C4-2B (cell line): Measurements from ENCODE around the gene TMEM239.

Source experiments
- CTCF ChIP-seq: fragments of 450-650 bp; conservative IDR thresholded peaks from 2 replicates; pipeline ENCODE4 v1.5.1; 2017; ENCODE audit warnings: mild to moderate bottlenecking
- ZFX ChIP-seq: fragments of 450-650 bp; IDR thresholded peaks from 2 replicates; pipeline ENCODE4 v1.6.1; 2017

- no peak for TF ChIP-seq CTCF
- TF ChIP-seq ZFX, result no peak
These were observed 24.9 kb downstream of the TMEM239 start for GRCh38 chr20:2840967-2841531.
